Stimulated activated CD8-positive, alpha-beta memory T cell treated with anti-CD3 and anti-CD28 coated beads, Interleukin-12 subunit alpha, Interleukin-12 subunit beta, amount 100 ng/mL, for 4 hours (primary cell): ENCODE data around the gene CD74.

Source experiments
- DNase-seq: peaks from one replicate; pipeline ENCODE4 v3.0.0-alpha.2; 2020; ENCODE audit warnings: low read depth

Gene CD74

DNA sequence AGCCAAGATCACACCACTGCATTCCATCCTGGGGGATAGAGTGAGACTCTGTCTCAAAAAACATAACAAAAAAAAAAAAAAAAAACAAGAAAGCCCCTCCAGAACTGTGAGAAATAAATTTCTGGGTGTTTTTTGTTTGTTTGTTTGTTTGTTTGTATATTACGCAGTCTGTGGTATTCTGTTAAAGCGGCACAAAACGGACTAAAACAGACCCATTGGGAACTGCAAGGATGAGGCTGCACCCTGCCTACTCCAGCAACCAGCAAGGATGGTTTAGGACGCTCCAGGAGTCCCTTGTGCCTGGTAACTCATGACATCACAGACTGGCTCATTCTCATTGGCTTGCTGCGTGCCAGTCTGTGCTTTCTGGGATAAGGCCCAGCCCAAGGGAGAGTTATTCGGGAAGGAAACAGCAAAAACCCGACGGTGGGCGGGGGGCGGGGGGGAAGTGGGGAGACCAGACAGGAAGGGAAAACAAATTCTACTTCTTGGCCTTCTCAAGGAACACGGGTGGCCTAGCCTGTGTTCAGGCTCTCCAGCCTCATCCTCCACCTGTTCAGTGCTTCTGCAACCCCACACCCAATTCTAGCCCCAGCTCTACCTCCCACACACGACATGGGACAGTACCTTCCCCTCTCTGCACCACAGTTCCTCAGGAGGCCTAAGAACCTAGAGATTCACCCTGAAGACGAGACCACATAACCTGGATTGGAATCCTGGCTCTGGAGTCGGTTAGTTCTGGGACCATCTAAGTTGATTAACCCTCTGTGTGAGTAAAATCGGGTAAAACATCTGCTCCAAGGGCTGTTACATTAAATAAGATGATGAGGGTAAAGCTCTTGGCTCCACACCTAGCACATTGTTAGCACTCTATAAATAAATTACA is 2.8 kb downstream of the CD74 start:
- DNase-seq = no peak

DNA sequence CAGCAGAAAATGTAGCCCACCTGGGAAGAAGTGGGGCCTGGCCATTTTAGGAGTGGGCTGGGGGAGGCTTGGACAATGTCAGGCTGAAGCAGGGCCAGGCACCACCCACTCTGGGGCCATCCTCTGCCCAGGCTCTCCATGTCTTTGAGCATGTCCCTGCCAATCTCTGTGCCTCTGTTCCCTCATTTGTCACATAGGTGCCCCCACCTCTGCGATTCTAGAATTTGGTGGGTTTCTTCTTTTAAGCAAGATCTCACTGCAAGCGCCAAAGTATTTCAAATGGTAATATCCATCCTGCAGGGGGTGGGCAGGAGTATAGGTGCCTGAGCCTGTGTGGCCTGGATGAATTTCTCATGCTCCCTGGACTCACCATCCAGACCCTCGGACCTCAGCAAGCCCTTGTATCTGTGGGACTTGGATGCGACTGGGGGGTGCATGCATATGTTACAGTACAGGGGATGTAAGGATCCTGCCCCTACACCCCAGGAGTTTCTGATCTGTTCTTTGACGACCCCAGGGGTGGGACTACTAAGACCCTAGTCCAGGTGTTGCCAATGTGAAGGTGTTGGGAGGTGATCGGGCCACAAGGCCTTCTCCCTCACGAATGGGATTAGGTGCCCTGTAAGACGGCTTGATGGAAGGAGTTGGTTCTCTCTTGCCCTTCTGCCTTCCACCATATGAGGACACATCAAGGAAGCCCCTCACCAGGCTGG is 4.3 kb downstream of the CD74 start:
- DNase-seq = no peak

DNA sequence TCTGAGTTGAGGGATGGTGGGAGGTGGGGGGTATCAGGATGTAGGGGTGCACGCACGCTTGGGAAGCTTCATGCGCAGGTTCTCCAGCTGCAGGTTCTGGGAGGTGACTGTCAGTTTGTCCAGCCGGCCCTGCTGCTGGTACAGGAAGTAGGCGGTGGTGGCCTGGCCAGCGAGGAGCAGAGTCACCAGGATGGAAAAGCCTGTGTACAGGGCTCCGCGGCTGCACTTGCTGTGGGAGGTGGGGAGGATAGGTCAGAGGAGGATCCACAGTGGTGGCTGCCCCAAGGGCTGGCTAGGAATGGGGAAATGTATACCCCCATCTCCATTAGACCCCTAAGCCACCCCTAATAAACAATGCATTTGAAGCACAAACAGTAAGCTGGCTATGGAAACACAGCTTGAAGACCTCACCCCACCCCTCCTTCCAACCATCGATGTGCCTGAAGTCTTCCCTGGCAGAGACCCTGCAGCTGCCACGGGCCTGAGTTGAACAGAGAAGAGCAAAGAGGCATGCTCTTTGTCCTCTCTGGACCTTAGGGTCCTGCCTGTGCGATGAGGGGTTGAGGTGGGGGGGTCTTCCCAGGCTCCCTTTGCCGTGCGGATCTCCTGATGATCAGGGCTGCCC is 5.5 kb downstream of the CD74 start:
- DNase-seq = no peak

DNA sequence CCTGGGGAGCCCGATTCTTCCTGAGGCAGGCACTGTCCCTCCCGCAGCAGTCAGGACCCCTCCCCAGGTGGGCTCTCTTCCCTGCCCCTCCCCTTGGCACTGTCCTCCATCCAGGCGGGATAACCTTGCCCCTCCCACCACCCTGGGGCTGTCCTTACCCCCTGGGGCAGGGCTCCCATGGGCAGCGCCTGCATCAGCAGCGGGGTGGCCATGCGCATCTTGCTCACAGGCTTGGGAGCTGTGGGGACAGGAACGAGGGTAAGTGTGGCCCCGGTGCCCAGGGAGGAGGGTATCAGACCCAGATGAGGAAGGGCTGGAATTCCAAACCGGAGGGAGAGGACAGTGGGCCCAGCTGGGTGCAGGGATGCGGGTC is 6.0 kb downstream of the CD74 start:
- no peak for DNase-seq

DNA sequence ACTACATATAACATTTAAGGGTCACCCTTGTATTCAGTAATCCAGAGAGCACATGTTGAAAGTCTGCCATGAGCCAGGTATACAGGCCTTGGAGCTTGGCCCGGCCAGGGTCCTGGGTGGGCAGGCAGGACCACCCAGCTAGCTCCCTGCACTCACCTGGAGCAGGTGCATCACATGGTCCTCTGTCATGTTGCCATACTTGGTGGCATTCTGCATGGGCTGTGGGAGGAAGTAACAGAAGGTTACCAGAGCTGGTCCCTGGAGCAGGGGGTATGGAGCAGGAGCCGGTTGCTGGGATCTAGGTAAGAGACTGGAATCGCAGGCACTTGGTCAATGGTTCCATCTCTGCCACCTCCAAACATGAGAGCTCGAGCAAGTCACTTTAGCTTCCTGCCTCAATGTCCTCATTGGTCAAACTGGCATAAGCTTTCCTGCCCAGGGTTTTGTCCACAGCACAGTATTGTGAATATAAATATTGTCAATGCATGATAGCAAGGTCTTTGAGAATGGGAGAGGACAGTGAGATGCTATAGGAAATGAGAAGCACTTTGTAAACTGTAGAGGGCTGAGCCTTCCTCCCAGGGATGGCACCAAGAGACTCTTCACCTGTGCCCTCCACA is 6.5 kb downstream of the CD74 start:
- no peak for DNase-seq

DNA sequence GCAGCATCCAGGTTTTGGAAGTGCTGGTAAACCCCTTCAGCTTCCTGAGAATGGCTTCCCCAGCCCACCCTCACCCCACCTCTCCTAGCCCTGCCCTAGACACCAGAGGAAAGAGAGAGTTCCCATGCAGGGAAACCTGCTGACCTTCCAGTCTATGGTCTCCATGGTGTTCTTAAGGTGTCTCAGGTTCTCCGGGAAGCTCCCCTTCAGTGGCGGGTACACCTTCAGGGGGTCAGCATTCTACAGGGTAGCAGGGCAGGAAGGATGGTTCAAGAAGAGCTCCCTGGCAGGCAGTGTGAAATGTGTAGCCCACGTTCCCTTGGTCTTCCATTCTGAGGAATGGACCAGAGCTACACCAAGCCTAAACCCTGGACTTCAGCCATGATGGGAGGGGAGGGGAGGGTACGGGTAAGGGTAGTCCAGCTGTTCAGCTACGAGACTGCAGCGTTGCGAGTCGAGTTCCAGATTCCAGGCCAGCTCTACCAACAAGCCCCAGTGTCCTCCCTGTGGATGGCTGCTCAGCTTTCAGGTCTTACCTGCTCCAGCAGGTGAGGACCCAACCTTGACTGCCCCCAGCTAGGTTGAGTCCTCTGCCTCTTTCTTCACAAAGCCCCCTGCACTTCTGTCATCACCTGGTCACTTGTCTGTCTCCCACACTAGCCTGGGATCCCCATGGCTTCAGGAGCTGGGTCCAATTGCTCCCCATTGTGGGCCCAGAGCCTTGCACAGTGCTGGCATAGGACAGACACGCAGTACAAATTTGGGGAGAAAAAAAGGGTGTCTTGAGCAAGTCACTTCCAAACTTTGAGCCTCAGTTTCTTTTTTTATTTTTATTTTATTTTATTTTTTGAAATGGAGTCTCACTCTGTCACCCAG is 7.5 kb downstream of the CD74 start:
- no peak for DNase-seq

DNA sequence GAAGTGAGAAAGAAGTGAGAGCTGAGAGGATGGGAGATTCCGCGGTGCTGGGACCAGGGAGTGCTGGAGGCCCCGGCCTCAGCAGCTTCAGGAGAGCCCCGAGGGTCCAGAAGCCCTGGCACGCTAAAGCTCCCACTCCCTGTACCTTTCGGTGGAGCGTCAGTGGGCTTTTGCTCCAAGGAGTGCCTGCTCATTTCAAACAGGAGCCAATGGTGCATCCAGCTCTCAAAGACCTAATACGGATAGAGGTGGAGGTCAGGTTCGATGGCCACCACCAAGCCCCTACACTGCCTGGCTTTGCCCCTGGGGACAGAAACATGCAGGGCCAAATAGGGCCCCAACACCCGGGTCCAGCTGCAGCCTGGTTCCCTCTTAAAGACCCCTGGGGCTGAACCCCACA is 8.2 kb downstream of the CD74 start:
- no peak for DNase-seq

DNA sequence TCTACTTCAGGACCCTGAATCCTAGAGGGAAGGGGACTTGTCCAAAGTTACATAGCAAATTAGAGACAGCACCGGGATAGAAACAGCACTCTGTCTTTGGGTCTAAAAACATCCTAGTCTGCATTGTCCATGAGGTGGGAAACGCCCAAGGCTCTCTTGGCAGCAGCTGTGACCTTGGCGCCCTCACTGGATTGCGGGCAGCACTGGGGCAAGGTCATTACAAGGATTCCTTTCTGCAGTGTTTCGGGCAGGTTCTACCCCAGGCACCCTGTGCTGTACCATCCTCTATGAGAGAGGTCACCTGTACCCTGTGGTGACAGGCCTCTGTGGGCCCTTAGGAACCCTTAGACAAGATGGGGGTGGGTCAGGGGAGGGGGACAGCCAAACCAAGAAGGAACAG is 8.6 kb downstream of the CD74 start:
- DNase-seq = no peak

DNA sequence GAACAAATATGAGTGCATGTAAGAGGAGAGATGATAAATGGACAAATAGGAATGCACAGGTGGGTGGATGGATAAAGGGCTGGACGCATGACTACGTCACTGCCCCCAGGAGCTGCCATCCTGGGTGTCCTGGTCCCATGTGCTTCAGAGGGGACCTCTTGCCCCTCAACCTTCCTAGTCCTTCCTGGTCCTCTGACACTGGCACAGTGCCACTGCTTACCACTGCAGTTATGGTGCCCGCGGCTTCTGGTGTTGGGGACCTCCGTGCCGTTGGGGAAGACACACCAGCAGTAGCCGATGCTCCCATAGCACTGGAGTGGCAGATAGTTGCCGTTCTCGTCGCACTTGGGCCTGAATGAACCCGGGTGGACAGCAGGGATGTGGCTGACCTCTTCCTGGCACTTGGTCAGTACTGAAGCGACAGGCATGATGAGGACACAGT is 9.8 kb downstream of the CD74 start:
- DNase-seq = no peak

DNA sequence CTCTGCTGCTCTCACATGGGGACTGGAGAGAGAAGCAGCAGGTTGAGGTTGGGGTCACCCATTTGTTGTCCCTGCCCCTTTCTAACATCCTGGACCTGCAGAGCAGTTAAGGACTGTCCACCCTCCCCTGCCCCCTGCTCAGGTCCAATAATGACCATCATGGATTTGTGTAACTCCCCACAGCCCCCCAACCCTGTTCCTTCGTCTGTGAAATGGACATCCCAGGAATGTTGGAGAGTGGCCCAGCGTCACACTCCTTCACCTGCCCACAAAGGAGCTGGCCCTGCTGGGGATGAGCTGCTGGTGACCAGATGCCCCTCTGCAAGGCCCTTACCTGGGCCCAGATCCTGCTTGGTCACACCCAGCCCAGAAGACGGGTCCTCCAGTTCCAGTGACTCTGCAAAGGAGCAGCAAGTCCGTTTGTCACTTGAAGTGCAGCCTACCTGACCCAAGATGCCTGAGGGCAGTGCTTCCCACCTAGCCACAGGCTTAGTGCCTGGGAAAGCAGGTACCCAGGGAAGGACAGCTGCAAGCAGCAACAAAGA is 10.4 kb downstream of the CD74 start:
- no peak for DNase-seq

DNA sequence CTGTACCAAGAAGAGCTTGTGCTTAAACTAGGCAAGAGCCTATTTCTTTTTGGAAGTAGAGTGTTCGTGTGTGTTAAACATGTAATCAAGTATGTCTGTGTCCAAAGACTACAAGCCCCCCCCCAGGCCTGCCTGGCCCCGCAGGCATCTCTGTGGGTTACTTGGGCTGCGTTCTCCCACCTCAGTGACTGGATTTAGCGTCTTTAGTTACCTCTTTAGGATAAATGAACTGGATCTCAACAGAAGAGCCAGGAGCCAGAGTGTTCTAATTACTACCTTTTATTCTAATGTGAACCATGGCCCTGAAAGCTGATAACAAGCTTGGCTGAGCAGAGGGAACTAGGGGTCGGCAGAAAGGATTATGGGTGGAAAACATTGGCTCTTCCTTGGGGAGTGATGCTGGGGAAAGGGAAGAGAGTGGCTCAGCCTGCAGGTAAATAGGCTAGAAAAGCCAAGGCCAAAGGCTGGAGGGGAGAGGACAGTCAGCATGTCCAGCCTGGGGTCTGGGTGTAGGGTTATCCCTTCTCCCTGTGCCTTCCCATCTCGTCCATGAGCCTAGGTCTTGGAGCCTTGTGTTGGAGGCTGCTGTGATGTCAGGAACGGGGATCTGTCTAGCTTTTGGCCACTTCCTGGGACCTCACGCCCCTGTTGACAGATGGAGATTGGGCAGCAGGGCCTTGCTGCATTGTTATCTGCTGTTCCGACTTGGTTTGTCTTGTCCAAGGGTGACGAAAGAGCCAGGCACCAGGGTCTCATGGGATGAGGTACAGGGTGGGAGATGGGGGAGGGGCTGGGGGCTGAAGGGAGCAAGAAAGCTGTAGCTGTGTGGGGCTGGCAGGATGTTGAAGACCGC is 11.1 kb downstream of the CD74 start:
- DNase-seq = no peak

DNA sequence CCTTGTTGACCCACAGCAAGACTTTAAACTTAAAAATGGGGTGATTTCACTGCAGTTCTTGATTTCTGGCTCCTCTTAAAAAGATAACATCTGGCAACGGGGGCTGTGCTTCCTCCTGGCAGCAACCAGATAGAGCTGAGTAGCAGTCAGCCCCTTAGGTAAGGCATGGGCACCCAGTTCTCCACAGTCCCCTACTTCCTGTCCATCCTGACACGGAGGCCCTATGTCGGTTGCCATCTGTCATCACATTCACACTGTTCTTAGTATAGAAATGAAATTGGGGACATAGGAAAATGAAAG is 11.7 kb downstream of the CD74 start:
- DNase-seq = no peak

DNA sequence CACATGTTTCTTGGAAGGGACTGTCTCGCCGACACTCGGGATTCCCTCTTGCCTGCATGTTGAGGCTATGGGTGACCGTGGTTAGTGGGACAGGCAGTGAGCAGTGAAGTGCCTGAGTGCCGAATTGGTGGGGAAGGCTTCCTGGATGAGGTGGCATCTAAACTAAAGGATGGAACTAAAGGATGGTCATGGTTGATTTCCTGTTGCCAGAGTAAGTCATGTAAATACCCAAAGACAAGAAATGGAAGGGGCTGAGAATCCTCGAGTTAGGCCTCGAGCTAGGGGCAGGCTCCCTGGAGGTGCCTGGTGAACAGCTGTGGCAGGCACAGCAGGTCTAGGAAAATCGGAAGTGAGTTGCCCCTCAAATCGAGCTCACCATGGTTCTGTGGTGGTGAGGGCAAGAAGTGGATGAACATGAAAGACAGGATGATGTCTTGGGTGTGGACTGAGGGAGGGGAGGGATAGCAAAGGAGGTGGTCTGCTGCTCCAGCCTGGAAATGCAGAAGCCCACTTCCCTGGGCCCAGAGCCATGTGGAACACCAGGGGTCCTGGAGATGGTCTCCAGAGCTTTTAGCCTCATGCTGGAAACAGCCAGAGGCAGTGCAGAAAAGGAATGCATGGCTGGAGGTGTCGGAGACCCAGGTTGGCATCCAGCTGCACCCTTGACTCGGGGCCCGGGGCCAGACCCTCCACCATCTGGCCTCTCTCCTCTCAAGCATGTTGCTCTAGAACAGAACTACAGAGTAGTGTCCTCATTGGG is 12.2 kb downstream of the CD74 start:
- no peak for DNase-seq

DNA sequence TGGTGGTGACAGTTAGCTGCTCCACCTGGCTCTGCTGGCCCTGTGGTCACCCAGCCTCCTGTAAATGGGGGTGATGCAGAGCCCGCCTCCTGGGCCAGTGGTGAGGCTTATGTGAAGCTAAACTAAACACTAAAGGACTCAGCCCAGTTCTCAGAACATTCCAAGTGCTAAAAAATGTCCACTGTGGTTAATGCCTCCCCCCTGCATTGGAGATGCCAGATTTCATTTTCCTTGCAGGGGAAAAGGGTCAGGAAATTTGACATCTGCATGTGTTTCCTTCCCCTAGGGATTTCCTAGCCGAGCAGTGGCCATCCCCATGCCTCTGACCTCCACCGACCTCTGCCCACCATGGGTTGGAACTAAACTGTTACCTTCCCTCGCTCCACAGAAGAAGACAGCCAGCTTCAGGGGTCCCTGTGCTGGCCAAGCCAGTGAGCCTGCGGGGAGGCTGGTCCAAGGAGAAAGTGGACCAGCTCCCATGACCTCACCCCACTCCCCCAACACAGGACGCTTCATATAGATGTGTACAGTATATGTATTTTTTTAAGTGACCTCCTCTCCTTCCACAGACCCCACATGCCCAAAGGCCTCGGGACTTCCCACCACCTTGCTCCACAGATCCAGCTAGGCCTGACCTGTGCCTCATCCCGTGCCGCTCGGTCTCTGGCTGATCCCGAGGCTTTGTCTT is 13.0 kb downstream of the CD74 start:
- no peak for DNase-seq

DNA sequence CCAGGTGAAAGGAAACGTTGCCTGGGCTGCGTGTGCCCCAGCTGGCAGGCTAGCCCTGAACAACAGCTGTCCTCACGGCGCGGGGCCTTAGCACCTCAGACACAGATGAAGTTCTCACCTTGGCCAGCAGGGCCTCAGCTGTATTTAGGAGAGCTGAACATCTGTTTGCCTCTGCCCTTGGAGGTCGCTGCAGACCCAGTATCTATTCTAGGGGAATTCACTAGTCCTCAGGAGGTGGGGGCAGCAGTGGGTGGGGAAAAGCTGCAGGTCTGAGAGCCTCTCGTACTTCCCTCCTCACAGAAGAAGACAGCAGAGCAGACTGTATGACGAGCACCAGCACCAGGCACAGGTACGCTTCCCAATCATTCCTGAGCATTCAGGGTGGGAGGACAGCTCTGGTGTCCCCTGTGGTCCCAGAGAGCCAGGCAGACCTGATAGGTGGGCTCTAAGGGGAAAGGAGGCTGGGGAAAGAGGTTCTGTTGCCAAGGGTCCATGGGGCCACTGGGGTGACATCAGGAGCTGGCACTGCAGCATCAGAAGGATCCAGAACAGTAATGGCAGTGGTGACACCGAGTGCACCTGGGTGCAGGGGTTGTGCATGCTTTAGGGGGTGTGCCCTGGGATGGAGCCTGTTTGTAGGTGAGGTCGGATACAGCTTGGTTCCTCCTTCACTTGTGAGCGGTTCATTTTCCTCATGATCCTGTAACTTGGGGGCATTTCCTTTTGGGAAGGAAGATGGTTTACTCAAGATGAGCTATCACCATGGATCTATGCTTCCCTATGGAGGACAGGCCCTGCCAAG is 13.8 kb downstream of the CD74 start:
- DNase-seq = no peak

DNA sequence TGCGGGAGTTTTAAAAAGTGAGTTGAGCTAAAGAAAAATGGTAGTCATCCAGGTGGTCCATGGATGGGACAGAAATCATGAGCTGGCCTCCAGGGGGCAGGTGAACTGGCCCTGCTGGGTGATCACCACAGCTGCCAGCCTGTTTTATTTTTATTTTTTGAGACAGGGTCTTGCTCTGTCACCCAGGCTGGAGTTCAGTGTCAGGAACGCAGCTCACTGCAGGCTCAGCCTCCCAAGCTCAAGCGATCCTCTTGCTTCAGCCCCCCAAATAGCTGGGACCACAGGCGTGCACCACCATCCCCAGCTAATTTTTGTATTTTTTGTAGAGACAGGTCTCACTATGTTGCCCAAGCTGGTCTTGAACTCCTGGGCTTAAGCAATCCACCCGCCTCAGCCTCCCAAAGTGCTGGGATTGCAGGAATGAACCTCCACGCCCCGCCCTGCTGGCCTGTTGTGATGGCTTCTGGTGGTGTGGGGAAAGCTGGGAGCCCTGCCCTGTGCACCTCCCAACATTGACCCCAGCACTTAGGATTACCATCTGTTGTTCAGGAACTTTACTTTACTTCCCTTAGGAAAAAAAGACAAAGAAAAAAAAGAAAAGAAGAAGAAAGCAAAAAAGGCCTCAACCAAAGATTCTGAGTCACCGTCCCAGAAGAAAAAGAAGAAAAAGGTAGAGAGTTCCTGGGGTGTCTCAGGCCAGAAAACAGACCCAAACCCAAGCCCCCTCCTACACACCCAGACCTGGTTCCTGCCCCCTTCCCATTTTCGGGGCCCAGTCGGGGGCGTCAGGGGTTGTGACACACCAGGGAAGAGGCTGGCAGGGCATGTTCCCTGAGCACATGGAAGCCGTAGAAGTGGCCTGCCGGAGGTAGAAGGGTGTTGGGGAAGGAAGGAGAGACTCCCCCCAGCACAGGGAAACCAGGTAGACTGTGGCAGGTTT is 14.7 kb downstream of the CD74 start:
- no peak for DNase-seq

DNA sequence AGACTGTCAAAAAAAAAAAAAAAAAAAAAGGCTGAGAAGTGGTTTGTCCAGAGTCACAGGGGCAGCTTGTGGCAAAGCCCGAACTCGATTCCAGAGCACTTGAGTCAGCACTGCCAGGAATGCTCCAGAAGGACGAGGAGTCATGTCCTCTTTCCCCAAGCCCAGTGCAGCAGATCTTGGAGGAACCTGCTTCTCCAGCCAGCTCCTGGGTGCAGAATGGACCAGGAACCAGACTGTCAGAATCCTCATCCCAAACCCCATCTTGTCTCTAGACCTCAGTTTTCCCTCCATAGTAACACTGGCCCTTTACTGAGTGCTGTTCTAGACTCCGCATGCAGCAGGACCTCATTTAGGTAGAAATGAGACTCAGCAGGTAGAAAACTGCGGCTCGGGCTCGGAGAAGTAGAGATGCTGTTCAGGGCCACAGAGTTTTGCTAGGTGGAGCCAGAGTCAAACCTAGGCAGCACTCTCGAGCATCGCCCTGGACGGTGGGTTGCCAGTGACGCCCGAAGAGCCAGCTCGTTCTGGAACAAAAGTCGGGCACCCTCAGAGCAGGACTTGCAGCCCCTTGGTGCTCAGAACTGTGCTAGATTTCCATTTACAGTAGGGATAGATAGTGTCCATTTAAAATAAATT is 15.4 kb downstream of the CD74 start:
- DNase-seq = no peak
